Stimulated activated CD8-positive, alpha-beta memory T cell treated with anti-CD3 and anti-CD28 coated beads, Interleukin-2, amount 100 ng/mL, for 1 hour (primary cell): ENCODE data around the gene CNTNAP2.

Experiments used
- DNase-seq, 2 donors: peaks; one replicate each; pipeline ENCODE4 v3.0.0-alpha.2; 2020; ENCODE audit warnings: low read depth in 2 of 2

CNTNAP2 gene

GRCh38 chr7:146565872-146566271, 449.3 kb downstream of the CNTNAP2 start:
- no peak for DNase-seq

GRCh38 chr7:146575903-146576302, 459.3 kb downstream of the CNTNAP2 start:
- no peak for DNase-seq

GRCh38 chr7:146591976-146592375, 475.4 kb downstream of the CNTNAP2 start:
- DNase-seq: no peak

- no peak for DNase-seq
Observed at GRCh38 chr7:146606628-146607027, 490.0 kb downstream of the CNTNAP2 start.

- DNase-seq: no peak
Observed at GRCh38 chr7:146619641-146620040, 503.0 kb downstream of the CNTNAP2 start.

GRCh38 chr7:146626912-146627311, 510.3 kb downstream of the CNTNAP2 start:
- no peak for DNase-seq

- no peak for DNase-seq
Observed at GRCh38 chr7:146635205-146636032, 518.8 kb downstream of the CNTNAP2 start.

GRCh38 chr7:146636033-146636356, 519.4 kb downstream of the CNTNAP2 start:
- DNase-seq: no peak

GRCh38 chr7:146636581-146636980, 520.0 kb downstream of the CNTNAP2 start:
- DNase-seq: no peak

GRCh38 chr7:146639291-146639690, 522.7 kb downstream of the CNTNAP2 start:
- DNase-seq: no peak

GRCh38 chr7:146641491-146641890, 524.9 kb downstream of the CNTNAP2 start:
- DNase-seq: no peak

- no peak for DNase-seq
Observed at GRCh38 chr7:146645383-146645976, 528.9 kb downstream of the CNTNAP2 start.

GRCh38 chr7:146647445-146647844, 530.8 kb downstream of the CNTNAP2 start:
- no peak for DNase-seq

- DNase-seq: no peak
Observed at GRCh38 chr7:146652176-146652575, 535.6 kb downstream of the CNTNAP2 start.

- DNase-seq: no peak
Observed at GRCh38 chr7:146654048-146654447, 537.4 kb downstream of the CNTNAP2 start.

GRCh38 chr7:146655928-146656797, 539.6 kb downstream of the CNTNAP2 start:
- no peak for DNase-seq

GRCh38 chr7:146656988-146657387, 540.4 kb downstream of the CNTNAP2 start:
- no peak for DNase-seq

GRCh38 chr7:146658604-146659003, 542.0 kb downstream of the CNTNAP2 start:
- DNase-seq: no peak

- no peak for DNase-seq
Observed at GRCh38 chr7:146659732-146660131, 543.1 kb downstream of the CNTNAP2 start.

- no peak for DNase-seq
Observed at GRCh38 chr7:146660839-146661238, 544.2 kb downstream of the CNTNAP2 start.

GRCh38 chr7:146661435-146661834, 544.8 kb downstream of the CNTNAP2 start:
- DNase-seq: no peak

- DNase-seq: no peak
Observed at GRCh38 chr7:146661929-146662328, 545.3 kb downstream of the CNTNAP2 start.

- DNase-seq: no peak
Observed at GRCh38 chr7:146665023-146665422, 548.4 kb downstream of the CNTNAP2 start.
